ENCODE measurements around the gene SND1. TPM values are rescaled to one million over a fixed set of nuclear protein-coding genes. Genes with fewer than 3 reads are reported as not detected.

SND1 gene
- total and polyA plus RNA-seq, 2 donors from 2014 or later: 83.0 to 154 TPM

DNA sequence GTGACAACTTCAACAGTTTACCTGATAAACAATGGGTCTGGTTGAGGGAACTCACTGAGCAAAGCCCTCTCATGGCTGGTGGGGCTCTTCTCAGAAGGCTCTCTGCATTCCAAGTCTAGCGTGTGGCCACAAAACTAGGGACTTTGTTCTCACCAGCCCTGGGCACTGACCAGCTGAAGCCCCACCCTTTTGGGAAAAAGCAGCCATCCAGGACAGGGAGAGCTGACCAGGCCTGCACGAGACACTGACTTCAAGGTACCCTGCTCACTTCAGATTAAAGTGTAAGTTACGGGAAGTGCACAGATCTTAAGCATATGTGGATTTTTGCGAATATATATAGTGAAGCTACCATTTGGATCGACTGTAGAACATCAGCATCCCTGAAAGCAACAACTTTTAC, 446.6 kb downstream of the SND1 start:
- H3K4me1 ChIP-seq (ENCODE audit: control insufficient read depth in 2 of 3, insufficient read depth in 2 of 3, low read depth in 1 of 3, low read length in 3 of 3): peaks cover 0 to 3% (median under 1%) of the 10 kb centered on the region in 3 donors
- no peaks in the 10 kb centered on the region for H3K36me3 ChIP-seq (ENCODE audit: control insufficient read depth in 2 of 3, insufficient read depth in 3 of 3, low read length in 3 of 3)
- H3K9me3 ChIP-seq (ENCODE audit: control insufficient read depth in 2 of 3, insufficient read depth in 1 of 3, low read length in 3 of 3): no peaks in the 10 kb centered on the region
- H3K27ac ChIP-seq (ENCODE audit: low read depth in 2 of 2, low read length in 2 of 2): no peak overlapping the region
- no peak overlapping the region for H3K4me3 ChIP-seq (ENCODE audit: low read length in 3 of 3)
- no peak for DNase-seq
- no peaks in the 10 kb centered on the region for H3K27me3 ChIP-seq (ENCODE audit: control insufficient read depth, insufficient read depth, low read length)
- no peak overlapping the region for H3K9ac ChIP-seq (ENCODE audit: low read length in 3 of 3)
- TF ChIP-seq, protein P1, sequence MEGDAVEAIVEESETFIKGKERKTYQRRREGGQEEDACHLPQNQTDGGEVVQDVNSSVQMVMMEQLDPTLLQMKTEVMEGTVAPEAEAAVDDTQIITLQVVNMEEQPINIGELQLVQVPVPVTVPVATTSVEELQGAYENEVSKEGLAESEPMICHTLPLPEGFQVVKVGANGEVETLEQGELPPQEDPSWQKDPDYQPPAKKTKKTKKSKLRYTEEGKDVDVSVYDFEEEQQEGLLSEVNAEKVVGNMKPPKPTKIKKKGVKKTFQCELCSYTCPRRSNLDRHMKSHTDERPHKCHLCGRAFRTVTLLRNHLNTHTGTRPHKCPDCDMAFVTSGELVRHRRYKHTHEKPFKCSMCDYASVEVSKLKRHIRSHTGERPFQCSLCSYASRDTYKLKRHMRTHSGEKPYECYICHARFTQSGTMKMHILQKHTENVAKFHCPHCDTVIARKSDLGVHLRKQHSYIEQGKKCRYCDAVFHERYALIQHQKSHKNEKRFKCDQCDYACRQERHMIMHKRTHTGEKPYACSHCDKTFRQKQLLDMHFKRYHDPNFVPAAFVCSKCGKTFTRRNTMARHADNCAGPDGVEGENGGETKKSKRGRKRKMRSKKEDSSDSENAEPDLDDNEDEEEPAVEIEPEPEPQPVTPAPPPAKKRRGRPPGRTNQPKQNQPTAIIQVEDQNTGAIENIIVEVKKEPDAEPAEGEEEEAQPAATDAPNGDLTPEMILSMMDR (IDR thresholded peaks at IDR 0.05; ENCODE audit: borderline replicate concordance, extremely low read depth, insufficient read depth): no peak
- FAIRE-seq: no peak
- intact Hi-C loops (cut with DNase I): no loop called here

DNA sequence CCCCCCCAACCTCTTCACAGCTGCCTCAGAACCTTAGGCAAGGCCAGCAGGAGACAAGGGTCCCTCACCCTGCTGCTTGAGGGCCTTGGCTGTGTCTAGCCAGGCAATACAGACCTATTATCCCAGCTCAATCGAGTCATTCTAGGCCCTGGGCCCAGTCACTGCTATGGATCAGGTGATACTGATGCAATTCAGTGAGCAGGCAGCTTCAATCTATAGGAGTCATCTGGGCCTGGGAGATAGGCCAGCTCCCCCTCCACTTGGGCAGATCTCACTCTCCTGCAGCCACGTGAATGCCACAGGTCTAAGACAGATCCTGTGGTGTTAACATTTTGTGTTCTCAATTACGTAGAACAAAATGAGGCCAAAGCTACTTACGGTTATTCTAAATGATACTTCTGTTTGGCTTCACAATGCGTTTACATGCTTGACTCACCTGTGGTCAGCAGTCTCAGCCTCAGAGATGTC, 447.2 kb downstream of the SND1 start:
- H3K9me3 ChIP-seq (ENCODE audit: control insufficient read depth in 2 of 3, insufficient read depth in 1 of 3, low read length in 3 of 3): no peaks in the 10 kb centered on the region
- H3K4me1 ChIP-seq (ENCODE audit: control insufficient read depth in 2 of 3, insufficient read depth in 2 of 3, low read depth in 1 of 3, low read length in 3 of 3): peaks cover 0 to 3% (median 0%) of the 10 kb centered on the region in 3 donors
- H3K4me3 ChIP-seq (ENCODE audit: low read length in 3 of 3): no peak overlapping the region
- DNase-seq (no peak), FAIRE-seq (no peak)
- intact Hi-C loops (cut with DNase I): no loop called here
- H3K9ac ChIP-seq (ENCODE audit: low read length in 3 of 3): no peak overlapping the region
- H3K27me3 ChIP-seq (ENCODE audit: control insufficient read depth, insufficient read depth, low read length): no peaks in the 10 kb centered on the region
- TF ChIP-seq, protein P1 (IDR thresholded peaks at IDR 0.05; ENCODE audit: borderline replicate concordance, extremely low read depth, insufficient read depth): no peak
- H3K36me3 ChIP-seq (ENCODE audit: control insufficient read depth in 2 of 3, insufficient read depth in 3 of 3, low read length in 3 of 3): no peaks in the 10 kb centered on the region
- no peak overlapping the region for H3K27ac ChIP-seq (ENCODE audit: low read depth in 2 of 2, low read length in 2 of 2)

DNA sequence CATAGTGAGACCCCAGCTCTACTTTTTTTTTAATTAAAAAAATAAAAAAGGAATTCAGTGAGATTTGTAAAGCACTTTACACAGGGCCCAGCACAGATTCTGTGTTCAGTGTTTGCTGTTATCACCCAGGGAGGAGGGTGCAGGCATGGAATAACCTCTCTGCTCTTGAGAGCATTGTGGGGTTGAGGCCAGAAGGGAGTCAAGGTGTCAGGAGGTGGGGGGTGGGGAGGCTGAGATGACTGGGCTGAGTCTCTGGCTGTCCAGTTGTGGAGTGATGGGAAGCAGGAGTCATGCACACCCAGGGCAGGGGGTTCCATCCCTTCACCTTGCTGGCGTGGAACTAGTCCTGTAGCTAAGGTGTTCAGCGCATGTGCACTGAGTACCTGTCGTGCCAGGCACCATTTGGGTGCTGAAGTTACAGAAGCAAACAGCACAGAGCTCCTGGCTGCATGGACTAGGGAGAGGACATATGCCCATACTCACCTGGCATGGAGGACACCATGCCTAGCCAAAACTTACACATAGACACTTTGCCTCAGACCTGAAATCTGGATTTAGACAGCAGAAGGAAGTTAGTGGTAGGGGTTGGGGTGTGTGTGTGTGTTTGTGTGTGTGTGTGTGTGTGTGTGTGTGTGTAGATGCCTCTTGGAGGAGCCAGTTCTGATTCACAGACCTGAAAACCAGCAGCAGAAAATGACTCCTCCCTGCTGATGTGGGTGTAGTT, 448.4 kb downstream of the SND1 start:
- Histone ChIP-seq H3K9me3 (ENCODE audit: control insufficient read depth in 2 of 3, insufficient read depth in 1 of 3, low read length in 3 of 3) (no peaks in the 10 kb centered on the region), H3K4me3 (ENCODE audit: low read length in 3 of 3) (no peak overlapping the region), H3K36me3 (ENCODE audit: control insufficient read depth in 2 of 3, insufficient read depth in 3 of 3, low read length in 3 of 3) (no peaks in the 10 kb centered on the region), H3K27ac (ENCODE audit: low read depth in 2 of 2, low read length in 2 of 2) (no peak overlapping the region), H3K9ac (ENCODE audit: low read length in 3 of 3) (no peak overlapping the region), H3K27me3 (ENCODE audit: control insufficient read depth, insufficient read depth, low read length) (peaks cover 4% of the 10 kb centered on the region), H3K4me1 (ENCODE audit: control insufficient read depth in 2 of 3, insufficient read depth in 2 of 3, low read depth in 1 of 3, low read length in 3 of 3) (peaks cover 0 to 3% (median 0%) of the 10 kb centered on the region in 3 donors)
- FAIRE-seq (no peak), DNase-seq (no peak)
- intact Hi-C loops (cut with DNase I): no loop called here
- TF ChIP-seq, protein P1 (IDR thresholded peaks at IDR 0.05; ENCODE audit: borderline replicate concordance, extremely low read depth, insufficient read depth): no peak

All from kidney (tissue), 14 donors.